Lower leg skin (tissue), 3 donors: ENCODE measurements around the gene PPP1R1B.

Experiments
- POLR2A ChIP-seq, 2 donors: fragments of 450-650 bp; IDR thresholded peaks; one replicate each; pipeline ENCODE4 v1.6.1; 2016 to 2017; ENCODE audit warnings: antibody characterized with exemption in 2 of 2, mild to moderate bottlenecking in 1 of 2, moderate library complexity in 1 of 2
- TF ChIP-seq, protein P1 (sequence below), 3 donors: fragments of 450-650 bp; IDR thresholded peaks; one replicate each; pipeline ENCODE4 v1.5.1; 2016; ENCODE audit warnings: antibody characterized with exemption in 3 of 3, mild to moderate bottlenecking in 3 of 3, moderate library complexity in 2 of 3

DNA sequence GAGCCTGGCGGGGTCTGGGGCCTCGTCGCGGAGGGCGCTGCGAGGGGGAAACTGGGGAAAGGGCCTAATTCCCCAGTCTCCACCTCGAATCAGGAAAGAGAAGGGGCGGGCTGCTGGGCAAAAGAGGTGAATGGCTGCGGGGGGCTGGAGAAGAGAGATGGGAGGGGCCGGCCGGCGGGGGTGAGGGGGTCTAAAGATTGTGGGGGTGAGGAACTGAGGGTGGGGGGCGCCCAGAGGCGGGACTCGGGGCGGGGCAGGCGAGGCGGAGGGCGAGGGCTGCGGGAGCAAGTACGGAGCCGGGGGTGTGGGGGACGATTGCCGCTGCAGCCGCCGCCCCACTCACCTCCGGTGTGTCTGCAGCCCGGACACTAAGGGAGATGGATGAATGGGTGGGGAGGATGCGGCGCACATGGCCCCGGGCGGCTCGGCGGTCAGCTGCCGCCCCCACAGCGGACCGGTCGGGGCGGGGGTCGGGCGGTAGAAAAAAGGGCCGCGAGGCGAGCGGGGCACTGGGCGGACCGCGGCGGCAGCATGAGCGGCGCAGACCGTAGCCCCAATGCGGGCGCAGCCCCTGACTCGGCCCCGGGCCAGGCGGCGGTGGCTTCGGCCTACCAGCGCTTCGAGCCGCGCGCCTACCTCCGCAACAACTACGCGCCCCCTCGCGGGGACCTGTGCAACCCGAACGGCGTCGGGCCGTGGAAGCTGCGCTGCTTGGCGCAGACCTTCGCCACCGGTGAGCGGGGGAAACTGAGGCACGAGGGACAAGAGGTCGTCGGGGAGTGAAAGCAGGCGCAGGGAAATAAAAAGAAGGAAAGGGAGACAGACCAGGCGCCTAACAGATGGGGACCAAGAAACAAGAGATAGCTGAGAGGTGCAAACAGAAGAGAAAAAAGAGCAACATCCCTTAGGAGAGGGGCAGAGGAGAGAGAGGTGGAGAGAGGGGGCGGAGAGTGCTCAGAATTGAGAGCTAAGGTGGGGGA, 41.5 kb downstream of the PPP1R1B start, which contains the start of gene PNMT:
- TF ChIP-seq, protein P1, sequence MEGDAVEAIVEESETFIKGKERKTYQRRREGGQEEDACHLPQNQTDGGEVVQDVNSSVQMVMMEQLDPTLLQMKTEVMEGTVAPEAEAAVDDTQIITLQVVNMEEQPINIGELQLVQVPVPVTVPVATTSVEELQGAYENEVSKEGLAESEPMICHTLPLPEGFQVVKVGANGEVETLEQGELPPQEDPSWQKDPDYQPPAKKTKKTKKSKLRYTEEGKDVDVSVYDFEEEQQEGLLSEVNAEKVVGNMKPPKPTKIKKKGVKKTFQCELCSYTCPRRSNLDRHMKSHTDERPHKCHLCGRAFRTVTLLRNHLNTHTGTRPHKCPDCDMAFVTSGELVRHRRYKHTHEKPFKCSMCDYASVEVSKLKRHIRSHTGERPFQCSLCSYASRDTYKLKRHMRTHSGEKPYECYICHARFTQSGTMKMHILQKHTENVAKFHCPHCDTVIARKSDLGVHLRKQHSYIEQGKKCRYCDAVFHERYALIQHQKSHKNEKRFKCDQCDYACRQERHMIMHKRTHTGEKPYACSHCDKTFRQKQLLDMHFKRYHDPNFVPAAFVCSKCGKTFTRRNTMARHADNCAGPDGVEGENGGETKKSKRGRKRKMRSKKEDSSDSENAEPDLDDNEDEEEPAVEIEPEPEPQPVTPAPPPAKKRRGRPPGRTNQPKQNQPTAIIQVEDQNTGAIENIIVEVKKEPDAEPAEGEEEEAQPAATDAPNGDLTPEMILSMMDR (IDR thresholded peaks at IDR 0.05) = peak in 1 of 3 donors; percentile 13
- TF ChIP-seq POLR2A (IDR thresholded peaks at IDR 0.05) = no peak
